ENCODE results near the gene TMEM9B.

TMEM9B gene

GRCh38 chr11:8961401-8961800 lies 2.8 kb downstream of the TMEM9B start:
- in situ Hi-C loops (cut with MboI; ENCODE audit: low pct_unique_long_range_greater_than_20kb, low sequenced_read_pairs, unreplicated experiment), result no loop called here
- TF ChIP-seq, protein P1, sequence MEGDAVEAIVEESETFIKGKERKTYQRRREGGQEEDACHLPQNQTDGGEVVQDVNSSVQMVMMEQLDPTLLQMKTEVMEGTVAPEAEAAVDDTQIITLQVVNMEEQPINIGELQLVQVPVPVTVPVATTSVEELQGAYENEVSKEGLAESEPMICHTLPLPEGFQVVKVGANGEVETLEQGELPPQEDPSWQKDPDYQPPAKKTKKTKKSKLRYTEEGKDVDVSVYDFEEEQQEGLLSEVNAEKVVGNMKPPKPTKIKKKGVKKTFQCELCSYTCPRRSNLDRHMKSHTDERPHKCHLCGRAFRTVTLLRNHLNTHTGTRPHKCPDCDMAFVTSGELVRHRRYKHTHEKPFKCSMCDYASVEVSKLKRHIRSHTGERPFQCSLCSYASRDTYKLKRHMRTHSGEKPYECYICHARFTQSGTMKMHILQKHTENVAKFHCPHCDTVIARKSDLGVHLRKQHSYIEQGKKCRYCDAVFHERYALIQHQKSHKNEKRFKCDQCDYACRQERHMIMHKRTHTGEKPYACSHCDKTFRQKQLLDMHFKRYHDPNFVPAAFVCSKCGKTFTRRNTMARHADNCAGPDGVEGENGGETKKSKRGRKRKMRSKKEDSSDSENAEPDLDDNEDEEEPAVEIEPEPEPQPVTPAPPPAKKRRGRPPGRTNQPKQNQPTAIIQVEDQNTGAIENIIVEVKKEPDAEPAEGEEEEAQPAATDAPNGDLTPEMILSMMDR (IDR thresholded peaks at IDR 0.05; ENCODE audit: extremely low read depth, insufficient read depth, missing control alignments), result no peak
- DNase-seq (ENCODE audit: low spot score), result no peak

GRCh38 chr11:8959546-8960166 lies 4.6 kb downstream of the TMEM9B start:
- in situ Hi-C loops (cut with MboI; ENCODE audit: low pct_unique_long_range_greater_than_20kb, low sequenced_read_pairs, unreplicated experiment), result no loop called here
- TF ChIP-seq, protein P1 (IDR thresholded peaks at IDR 0.05; ENCODE audit: extremely low read depth, insufficient read depth, missing control alignments), result peak; percentile 66
- peak; percentile 85 for DNase-seq (ENCODE audit: low spot score)

DNA sequence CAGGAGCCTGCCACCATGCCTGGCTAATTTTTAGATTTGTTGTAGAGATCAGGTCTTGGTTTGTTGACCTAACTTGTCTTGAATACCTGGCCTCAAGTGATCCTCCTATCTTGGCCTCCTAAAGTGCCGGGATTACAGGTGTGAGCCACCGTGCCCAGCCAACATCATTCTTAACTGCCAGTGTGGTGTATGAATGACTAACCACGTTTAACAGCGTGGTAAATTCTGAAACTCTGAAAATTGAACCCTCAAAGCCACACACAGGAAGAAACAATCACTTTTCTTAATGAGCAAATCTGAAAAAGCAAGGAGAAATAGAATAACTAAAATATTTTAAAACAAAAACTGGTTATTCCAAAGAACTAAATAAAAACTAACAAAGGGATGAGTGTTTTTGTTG lies 7.4 kb downstream of the TMEM9B start:
- TF ChIP-seq, protein P1 (IDR thresholded peaks at IDR 0.05; ENCODE audit: extremely low read depth, insufficient read depth, missing control alignments), result no peak
- no peak for DNase-seq (ENCODE audit: low spot score)
- in situ Hi-C loops (cut with MboI; ENCODE audit: low pct_unique_long_range_greater_than_20kb, low sequenced_read_pairs, unreplicated experiment), result no loop called here

DNA sequence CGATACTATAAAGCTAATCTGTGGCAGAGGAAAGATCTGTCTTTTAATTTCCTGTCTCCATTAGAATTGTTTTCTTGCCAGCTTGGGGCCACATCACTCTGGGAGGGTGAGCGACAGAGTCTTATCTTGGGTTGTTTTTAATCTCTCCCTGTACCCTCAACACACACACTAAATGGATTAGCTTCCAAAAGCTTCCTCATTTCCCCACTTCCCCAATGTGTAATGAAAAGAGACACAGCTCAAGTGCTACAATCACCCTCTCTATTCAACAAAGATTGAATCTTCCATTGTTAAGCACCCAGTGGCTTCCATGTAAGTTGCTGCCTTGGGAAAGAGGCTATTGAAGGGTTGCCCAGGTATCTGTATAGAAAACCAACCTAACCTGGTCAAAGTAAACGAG lies 15.4 kb downstream of the TMEM9B start:
- TF ChIP-seq, protein P1 (IDR thresholded peaks at IDR 0.05; ENCODE audit: extremely low read depth, insufficient read depth, missing control alignments), result no peak
- in situ Hi-C loops (cut with MboI; ENCODE audit: low pct_unique_long_range_greater_than_20kb, low sequenced_read_pairs, unreplicated experiment), result no loop called here
- DNase-seq (ENCODE audit: low spot score), result no peak

- DNase-seq (ENCODE audit: low spot score), result no peak
- in situ Hi-C loops (cut with MboI; ENCODE audit: low pct_unique_long_range_greater_than_20kb, low sequenced_read_pairs, unreplicated experiment), result no loop called here
- TF ChIP-seq, protein P1 (IDR thresholded peaks at IDR 0.05; ENCODE audit: extremely low read depth, insufficient read depth, missing control alignments), result no peak
Observed at GRCh38 chr11:8947230-8947943, 16.9 kb downstream of the TMEM9B start.

GRCh38 chr11:8942518-8943066 lies 21.6 kb downstream of the TMEM9B start, which contains the start of gene ASCL3:
ASCL3 (minus strand) TSS chr11:8943016; CDS start chr11:8938161, 4,855 bp downstream.
- TF ChIP-seq, protein P1 (IDR thresholded peaks at IDR 0.05; ENCODE audit: extremely low read depth, insufficient read depth, missing control alignments), result no peak
- no peak for DNase-seq (ENCODE audit: low spot score)
- in situ Hi-C loops (cut with MboI; ENCODE audit: low pct_unique_long_range_greater_than_20kb, low sequenced_read_pairs, unreplicated experiment), result no loop called here

Data from GM13977 (cell line).